DMS53 (cell line): ENCODE measurements around the gene PPP3R2.

Experiments
- DNase-seq: peaks from one replicate; lab custom pipeline; 2025; lab: John Stamatoyannopoulos, UW

PPP3R2 gene

DNA sequence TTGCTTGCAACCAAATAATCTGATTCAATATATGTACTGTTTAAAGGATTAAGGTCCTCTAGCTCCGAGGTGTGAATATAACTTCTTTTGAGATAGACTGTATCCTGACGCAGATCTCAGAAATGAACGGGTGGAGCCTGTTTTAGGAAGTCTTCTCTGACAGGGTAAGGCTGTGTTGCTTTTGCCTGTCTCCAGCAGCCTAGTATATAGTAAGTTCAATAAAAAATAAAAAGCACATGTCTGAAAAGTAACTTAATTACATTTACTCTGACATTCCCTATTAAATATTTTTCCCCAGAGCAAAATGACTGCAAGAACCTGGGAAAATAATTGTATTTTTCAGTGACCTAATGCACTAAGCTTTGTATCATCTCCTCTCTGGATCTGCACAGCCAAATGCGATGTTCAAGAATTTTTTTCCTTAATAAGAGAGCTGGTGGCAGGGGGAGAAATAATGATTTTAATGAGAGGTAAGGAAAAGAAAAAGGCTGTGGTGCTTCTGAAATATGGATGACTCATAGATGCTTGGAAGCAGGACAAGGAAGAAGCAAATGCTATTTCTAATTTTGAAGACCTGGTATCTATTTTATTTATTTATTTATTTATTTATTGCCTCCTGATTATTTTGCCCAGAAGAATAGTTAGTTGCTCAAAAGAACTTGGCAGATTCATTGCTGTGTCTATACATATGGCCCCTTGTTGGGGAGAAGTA lies 7.3 kb downstream of the PPP3R2 start:
- DNase-seq = no peak

DNA sequence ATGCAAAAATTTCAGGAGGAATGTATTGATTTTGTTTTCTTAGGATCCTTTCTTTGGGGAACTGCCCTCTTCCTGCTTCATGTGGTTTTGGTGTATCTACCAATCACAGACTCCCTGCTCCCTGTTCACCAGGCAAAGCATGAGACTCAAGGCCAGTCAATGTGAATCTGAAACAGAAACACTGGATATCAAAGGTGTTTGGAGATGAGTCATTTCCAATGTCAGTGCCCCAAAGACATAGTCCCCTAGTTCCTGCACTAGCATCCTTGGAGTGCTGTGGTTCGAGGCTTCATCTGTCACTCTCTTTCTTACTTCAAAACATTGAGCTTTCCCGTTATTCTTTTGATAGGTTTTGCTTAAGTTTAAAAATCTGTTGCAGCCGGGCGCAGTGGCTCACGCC lies 8.1 kb downstream of the PPP3R2 start:
- DNase-seq = no peak

DNA sequence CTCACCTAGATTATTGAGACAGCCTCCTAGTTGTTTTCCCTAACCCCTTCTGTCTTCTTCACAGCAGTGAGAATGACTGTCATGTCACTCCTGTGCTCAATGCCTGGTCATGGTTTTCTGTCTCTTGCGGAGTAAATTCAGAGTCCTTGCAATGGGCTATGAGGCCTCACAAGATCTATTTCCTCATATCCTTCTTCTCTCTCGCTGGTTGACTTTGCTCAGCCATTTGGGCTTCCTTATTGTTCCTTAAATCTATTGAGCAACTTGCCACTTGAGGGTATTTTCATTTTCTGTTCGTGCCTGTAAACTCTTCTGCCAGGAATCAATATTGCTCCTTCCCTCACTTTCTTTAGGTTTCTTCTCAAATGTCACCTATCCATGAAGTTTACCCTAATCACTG lies 9.0 kb downstream of the PPP3R2 start:
- DNase-seq = no peak

DNA sequence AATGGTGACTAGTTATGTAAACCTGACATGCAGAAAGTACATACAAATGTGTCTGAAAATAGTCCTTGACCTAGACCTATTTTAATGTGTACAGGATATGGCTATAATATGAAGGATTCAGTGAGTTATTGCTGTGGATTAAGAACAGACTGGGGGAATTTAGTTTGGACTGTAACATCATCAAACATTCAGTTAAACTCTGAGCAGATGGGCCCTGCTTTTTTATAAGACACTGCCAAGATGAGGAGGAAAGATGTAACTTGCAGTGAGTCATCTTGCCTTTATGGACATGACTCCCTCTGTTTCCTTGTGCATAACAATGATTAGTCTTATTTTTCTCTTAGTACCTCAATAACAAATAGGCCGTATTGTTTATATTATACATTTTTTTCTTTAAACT lies 12.2 kb downstream of the PPP3R2 start:
- no peak for DNase-seq

- DNase-seq = no peak
Measured at GRCh38 chr9:101579711-101580545, 14.8 kb downstream of the PPP3R2 start.

GRCh38 chr9:101578378-101578777 lies 16.4 kb downstream of the PPP3R2 start:
- DNase-seq = no peak

DNA sequence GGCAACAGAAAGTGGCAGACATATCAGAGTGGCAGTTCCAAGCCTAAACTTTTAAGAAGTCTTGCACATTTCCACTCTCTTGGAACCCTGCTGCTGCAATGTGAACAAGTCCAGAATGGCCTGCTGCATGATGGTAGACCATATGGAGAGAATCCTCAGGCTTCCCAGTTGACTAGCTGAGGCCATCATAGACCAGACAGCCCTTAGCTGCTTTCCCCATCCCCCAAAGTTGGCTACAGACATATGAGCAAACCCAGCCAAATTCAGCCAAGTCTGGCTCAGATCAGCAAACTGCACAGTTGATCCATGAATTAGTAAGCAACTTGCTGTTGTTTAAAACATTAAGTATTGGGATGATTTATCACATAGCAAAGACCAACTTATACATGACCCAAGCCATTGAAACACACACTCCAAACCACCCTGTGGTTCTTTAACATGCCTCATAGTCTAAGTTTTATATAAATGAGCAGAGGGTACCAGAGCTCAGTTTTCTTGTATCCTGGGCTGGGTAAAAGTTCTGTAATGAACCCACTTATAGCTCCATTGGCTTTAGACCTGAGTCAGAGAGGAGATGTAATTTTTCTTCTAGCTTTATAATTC lies 19.9 kb downstream of the PPP3R2 start:
- DNase-seq = peak; percentile 7

- DNase-seq = no peak
Measured at GRCh38 chr9:101572316-101572715, 22.5 kb downstream of the PPP3R2 start.

DNA sequence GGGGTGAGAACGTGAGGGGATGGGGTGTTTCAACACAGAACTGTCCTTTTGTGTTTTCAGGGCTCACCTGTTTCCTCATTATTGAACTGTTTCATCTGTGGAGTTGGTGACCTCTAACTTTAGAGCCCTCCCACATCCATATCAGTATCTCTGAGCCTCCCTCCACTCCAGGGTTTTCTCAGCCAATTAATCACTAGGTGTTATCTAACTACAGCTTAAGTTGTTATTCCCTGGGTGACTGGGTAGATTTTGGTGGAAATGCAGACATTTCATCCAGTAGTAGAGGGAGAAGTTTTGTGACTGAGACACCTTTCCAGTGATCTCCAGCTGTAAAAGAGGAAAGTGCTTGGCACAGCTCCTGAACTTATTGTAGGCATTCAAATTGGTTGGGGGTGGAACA lies 23.7 kb downstream of the PPP3R2 start:
- no peak for DNase-seq

DNA sequence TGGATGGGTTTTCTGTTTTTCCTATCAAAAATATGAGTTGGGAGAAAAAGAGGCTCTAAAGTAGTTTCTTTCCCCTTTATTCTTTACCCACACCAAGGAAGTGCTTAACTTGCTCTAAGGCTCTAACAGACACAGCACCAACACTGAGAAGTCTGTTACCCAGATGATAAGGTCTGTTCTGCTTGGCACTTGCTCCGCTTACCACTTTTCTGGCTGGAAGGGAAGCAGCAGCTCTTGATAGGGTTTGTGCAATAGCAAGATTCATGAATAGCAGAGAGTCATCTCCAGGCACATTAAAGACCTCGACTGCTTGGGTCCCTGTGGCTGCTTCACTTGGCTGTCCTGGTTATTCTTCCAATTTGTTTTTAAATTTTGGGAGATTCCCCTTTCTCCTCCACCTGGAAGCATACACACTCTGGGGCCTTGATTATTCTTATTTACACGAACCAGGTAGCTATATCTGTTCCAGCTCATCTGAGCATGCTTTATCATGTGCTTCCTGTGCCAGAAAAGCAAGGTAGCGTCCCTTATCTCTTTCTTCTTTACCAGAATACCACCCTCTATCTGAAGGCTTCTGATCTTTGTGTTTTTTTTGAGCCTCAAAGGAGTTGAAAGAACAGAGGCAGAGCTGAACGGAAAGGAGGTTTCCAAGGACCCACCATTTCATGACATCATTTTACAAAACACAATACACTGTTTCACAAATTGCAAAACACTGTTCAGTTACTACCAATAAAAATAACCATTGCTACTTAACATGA lies 24.8 kb downstream of the PPP3R2 start:
- no peak for DNase-seq

DNA sequence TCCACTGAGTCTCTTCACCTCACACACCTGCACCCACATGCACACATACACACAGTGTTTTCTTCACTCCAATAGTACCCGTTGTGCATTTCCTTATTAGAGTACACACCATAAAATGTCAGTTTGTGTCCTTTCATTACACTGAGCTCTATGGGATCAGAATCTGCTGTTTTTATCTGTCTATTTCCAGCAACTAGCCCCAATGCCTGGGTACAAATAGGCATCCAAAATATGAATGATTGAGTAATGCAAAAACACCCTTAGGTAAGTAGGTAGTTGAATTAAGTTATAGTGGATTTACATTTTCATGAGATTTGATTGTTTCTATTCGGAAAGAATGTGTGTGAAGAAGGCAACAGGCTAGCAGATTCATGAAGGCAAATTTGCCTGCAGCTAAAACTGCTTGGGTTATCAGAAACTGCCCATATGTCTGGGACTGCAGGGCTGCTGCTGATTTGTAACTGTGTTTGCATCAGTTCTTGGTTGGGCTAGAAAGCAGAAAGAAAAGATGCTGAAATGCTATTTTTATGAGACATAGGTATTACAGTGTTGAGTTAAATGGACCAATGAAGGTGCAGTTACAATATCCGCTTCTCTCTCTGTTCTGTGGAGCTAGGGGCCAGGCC lies 26.9 kb downstream of the PPP3R2 start:
- DNase-seq = no peak

DNA sequence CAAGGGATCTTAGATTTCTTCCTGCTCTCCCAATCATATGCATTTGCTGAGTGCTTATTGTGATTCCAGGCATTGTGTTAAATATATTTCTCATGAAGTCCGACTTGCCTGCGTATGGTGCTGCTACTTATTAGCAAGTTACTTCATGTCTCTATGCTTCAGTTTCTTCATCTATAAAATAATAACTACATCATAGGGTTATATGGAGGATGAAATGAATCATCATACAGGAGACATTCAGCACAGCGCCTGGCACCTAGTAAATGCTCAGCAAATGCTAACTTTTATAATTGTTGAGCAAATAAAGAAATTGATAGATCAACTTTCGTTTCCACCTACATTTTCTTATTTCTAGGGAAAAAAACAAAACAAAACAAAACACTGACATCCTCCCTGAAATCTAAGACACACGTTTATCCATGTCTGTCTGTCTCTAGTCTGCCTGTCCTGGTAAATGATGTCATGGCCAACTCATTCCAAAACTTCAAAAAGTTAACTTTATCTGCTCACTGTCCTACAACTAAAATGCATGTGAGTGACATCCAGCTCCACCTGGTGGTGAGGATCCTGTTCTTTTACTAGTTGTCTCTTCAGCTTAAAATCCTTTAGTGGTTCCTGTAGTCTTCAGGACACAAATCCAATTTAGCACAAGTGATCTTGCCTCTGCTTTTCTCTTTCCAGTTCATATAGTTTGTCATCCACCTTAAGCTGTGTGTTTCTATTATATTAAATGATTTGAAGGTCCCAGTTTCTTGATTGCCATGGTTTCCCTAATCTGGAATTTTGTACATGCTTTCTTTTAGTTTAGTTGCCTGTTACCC lies 27.7 kb downstream of the PPP3R2 start:
- DNase-seq = peak; percentile 29

DNA sequence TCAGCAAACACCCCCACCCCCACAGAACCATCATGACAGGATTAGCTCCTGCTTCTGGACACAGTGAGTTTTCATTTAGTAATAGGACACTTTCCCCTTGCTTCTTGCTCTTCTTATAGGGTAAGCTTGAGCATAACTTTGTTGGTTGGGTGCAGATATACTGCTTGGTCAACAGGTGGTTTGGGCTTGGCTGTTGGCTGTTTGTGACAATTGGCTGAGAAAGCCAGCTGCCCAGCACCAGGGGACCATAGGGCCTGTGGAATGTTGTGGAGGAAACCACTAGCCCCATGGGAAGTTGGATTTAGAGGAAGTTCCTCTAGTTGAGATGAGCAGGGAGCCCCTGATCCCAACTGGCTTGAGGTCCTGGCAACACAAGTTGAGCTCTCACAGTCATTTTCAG lies 30.5 kb downstream of the PPP3R2 start:
- DNase-seq = no peak

DNA sequence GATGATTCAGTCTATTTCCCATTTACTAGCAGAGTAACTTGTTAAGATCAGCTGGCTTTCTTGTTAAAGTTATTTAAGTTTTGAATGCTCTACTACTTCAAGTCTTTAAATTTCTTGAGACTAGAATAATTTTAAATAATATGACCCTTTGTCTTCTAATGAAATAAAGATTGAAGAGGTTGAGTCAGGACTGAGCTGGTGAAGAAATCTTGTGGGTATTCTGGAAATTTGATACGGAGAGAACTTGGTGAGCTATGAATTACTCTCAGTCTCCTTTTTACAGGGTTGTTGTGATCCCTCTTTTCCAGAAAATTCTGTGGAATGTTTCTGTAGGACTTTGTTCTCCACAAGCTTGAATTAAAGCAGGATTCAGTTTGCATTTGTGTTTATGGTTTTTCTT lies 31.8 kb downstream of the PPP3R2 start:
- no peak for DNase-seq

- DNase-seq = no peak
Measured at GRCh38 chr9:101561740-101562139, 33.0 kb downstream of the PPP3R2 start.

GRCh38 chr9:101549472-101550098 lies 45.2 kb downstream of the PPP3R2 start:
- DNase-seq = peak; percentile 59

DNA sequence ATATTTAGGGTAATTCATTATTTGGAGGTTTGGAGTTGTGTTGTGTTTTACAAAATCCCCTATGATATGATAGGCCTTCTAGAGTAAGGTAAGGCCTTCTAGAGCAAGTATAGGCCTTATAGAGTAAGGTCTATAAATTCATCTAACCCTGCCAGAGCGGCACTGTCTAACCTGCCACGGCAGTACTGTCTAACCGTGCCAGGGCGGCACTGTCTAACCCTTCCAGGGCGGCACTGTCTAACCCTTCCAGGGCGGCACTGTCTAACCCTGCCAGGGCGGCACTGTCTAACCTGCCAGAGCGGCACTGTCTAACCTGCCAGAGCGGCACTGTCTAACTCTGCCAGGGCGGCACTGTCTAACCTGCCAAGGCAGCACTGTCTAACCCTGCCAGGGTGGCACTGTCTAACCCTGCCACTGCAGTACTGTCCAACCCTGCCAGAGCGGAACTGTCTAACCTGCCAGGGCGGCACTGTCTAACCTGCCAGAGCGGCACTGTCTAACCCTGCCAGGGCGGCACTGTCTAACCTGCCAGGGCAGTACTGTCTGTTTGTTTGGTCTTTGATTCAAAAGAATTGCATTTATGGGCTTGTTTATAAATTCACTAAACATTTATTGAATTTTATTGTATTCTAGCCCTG lies 51.6 kb downstream of the PPP3R2 start:
- DNase-seq = no peak
